Fibroblast of pulmonary artery (primary cell): Measurements from ENCODE around the gene PFN1.

Experiments used
- DNase-seq: peaks from one replicate; pipeline ENCODE4 v3.0.0-alpha.2; 2010; ENCODE audit warnings: low read depth
- H3K4me3 ChIP-seq: replicated peaks from 2 replicates; pipeline ENCODE4 v1.5.1; 2011; ENCODE audit warnings: low read depth, mild to moderate bottlenecking, control low read depth, low read length, moderate library complexity
- TF ChIP-seq, protein P1 (sequence below): IDR thresholded peaks from 2 replicates; pipeline ENCODE4 v1.5.1; 2011; ENCODE audit warnings: mild to moderate bottlenecking, control low read depth, low read length, inconsistent platforms; ENCODE audit errors: missing control alignments

The PFN1 gene

DNA sequence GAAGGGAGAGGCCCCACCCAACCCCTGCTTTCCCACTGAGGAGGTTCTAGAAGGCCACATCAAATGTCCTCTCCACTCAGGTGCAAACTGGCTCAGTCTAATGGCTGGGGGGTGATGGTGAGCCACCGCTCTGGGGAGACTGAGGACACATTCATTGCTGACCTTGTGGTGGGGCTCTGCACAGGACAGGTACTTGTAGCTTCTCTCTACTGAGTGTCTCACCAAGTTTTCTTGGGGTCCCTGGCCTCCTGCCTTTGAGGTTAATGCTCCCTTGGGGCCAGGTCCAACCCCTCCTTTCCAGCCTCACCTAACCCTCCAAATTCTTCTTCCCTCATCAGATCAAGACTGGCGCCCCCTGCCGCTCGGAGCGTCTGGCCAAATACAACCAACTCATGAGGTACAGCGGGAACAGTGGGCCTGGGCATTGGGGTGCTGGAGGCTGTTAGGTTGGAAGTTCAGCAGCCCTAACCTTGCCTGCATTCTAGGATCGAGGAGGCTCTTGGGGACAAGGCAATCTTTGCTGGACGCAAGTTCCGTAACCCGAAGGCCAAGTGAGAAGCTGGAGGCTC, 8.2 kb upstream of the PFN1 start:
- no peak for DNase-seq
- TF ChIP-seq, protein P1, sequence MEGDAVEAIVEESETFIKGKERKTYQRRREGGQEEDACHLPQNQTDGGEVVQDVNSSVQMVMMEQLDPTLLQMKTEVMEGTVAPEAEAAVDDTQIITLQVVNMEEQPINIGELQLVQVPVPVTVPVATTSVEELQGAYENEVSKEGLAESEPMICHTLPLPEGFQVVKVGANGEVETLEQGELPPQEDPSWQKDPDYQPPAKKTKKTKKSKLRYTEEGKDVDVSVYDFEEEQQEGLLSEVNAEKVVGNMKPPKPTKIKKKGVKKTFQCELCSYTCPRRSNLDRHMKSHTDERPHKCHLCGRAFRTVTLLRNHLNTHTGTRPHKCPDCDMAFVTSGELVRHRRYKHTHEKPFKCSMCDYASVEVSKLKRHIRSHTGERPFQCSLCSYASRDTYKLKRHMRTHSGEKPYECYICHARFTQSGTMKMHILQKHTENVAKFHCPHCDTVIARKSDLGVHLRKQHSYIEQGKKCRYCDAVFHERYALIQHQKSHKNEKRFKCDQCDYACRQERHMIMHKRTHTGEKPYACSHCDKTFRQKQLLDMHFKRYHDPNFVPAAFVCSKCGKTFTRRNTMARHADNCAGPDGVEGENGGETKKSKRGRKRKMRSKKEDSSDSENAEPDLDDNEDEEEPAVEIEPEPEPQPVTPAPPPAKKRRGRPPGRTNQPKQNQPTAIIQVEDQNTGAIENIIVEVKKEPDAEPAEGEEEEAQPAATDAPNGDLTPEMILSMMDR, result peak; percentile 21
- H3K4me3 ChIP-seq, result no peak overlapping the region

DNA sequence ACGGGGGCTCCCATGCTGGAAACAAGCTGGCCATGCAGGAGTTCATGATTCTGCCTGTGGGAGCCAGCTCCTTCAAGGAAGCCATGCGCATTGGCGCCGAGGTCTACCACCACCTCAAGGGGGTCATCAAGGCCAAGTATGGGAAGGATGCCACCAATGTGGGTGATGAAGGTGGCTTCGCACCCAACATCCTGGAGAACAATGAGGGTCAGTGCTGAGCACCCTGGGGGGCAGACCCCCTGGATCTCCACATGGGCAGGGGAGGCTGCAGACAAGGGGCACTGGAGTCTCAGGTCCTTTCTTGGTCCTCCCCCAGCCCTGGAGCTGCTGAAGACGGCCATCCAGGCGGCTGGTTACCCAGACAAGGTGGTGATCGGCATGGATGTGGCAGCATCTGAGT, 6.8 kb upstream of the PFN1 start:
- H3K4me3 ChIP-seq, result no peak overlapping the region
- DNase-seq, result no peak
- TF ChIP-seq, protein P1, result no peak

DNA sequence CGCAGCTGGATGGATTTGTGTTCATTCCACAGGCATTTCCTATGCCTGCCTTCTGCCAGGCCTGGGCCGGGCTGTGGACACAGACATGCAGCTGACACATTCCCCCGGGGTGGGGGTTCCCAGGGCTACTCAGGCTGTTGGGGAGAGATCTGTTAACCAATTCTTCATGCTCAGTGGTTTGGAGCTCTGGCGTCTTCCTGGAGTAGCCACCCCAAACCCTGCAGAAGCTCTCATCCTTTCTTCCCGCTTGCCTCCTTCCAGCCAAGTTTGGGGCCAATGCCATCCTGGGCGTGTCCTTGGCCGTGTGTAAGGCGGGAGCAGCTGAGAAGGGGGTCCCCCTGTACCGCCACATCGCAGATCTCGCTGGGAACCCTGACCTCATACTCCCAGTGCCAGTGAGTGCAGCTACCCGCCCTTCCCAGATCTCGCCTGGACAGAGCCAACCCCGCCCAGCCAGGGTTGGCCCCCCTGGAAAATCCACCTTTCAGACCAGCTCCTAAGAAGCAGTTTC, 5.2 kb upstream of the PFN1 start:
- DNase-seq, result peak; percentile 36
- TF ChIP-seq, protein P1, result no peak
- H3K4me3 ChIP-seq, result no peak overlapping the region

DNA sequence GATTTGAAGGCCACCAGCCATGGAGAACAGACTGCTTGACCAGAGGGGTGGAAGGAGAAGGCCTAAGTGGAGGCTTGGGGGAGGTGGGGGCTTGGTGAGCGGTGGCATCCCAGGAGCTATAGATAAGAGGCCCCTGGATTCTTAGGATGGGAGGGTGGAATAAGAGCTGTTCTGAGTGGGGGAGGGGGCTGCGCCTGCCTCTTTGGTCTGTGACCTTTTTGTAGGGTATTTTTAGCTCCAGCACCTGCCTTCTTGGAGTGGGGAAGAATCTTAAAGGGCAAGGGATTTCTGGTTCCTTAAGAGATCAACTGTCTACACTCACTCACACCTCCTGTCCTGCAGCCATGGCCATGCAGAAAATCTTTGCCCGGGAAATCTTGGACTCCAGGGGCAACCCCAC, 3.2 kb upstream of the PFN1 start:
- TF ChIP-seq, protein P1, result no peak
- DNase-seq, result no peak
- H3K4me3 ChIP-seq, result no peak overlapping the region

DNA sequence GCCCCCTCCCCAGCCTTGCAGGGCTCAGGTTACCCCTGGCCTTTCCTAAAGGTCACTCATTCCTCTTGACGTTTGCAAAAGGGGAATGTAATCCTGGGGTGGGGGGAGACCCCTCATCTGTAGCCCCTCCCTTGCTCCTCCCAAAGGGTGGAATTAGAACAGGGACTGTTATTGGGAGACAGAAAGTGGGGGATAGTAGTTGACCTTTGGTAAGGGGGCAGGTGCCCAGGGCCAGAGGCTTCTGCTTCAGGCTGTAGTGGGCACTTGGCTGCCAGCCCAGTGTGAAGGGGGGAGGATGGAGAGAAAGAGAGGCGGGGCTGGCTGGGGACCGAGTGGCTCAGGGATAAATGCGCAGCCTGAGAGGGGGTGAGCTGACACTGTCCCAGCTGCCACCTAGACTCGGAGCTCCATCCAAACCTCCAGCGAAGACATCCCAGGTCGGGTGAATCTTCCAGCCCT, 2.4 kb upstream of the PFN1 start, which contains the start of gene ENO3:
TSS of gene ENO3 (plus strand) at position 374 of the 459 bp plus-strand sequence. CDS start 711 bp downstream, outside the sequence.
- no peak for DNase-seq
- TF ChIP-seq, protein P1, result no peak
- peak within 1 kb of the TSS; percentile 40 for H3K4me3 ChIP-seq

DNA sequence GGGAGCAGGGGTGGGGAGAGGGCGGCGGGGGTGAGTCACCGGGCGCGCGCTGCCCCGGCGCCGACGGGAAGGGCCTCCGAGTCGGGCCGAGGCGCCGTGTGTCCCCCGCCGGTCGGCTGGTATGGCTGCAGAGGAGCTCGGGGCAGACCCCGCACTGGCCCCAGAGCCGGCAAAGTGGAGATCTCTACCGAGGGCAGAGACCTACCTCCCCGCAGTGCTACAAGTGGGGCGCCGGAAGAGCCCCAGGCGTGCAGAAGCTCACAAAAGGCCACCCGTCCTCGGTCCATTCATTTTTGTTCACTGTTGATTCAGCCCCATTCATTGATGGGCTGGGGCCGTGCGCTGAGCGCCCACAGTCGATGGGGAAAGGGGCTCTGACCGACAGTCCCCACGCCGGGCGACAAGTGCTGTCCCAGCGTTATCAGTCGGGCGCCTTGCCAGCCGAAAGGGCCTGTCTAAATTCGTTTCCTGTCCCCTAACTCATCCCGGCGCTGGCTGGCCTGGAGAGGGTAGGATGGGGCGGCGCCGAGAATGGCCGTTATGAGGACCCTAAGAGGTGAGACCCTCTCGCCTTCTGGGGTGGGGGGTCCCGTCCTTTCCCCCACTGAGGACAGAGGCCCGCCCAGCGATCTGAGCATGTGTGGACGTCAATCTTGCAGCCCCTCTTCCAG, 1.9 kb upstream of the PFN1 start:
- no peak for DNase-seq
- TF ChIP-seq, protein P1, result no peak
- peak overlapping the region; percentile 40 for H3K4me3 ChIP-seq
